Heart left ventricle (tissue), 16 donors: Measurements from ENCODE around the gene PIGT. TPM values are rescaled to one million over a fixed set of nuclear protein-coding genes. Genes with fewer than 3 reads are reported as not detected.
A peak's percentile ranks its signal among the peaks of the same experiment; 100 is the strongest.

ENCODE experiments used
- ATAC-seq, 4 donors: fragments of 200-7000 bp; cut with Tn5 transposase; one replicate each; pipeline ENCODE4 v1.9.1; 2020 to 2022; ENCODE audit warnings: moderate library complexity in 4 of 4, mild to moderate bottlenecking in 3 of 4, moderate number of reproducible peaks in 1 of 4
- DNase-seq, 5 donors: peaks; one replicate each; pipeline ENCODE4 v3.0.0-alpha.2; 2020
- H3K27ac ChIP-seq, 12 donors: fragments of 200-600 bp; sonication (generic) in 4 of 12; one replicate each; pipeline versions ENCODE4 v1.5.0 to v1.8.0; 2016 to 2022; ENCODE audit warnings: mild to moderate bottlenecking in 2 of 12
- H3K27me3 ChIP-seq, 9 donors: fragments of 200-600 bp; sonication (generic) in 2 of 9; one replicate each; pipeline versions ENCODE4 v1.5.1 to v1.8.0; 2016 to 2022; ENCODE audit warnings: mild to moderate bottlenecking in 3 of 9
- H3K36me3 ChIP-seq, 9 donors: fragments of 200-600 bp; sonication (generic) in 2 of 9; one replicate each; pipeline versions ENCODE4 v1.5.0 to v1.8.0; 2018 to 2022; ENCODE audit warnings: mild to moderate bottlenecking in 2 of 9
- H3K4me1 ChIP-seq, 12 donors: fragments of 200-600 bp; sonication (generic) in 4 of 12; one replicate each; pipeline versions ENCODE4 v1.5.0 to v1.8.0; 2016 to 2022; ENCODE audit warnings: mild to moderate bottlenecking in 3 of 12
- H3K4me3 ChIP-seq, 12 donors: fragments of 200-600 bp; sonication (generic) in 4 of 12; one replicate each; pipeline versions ENCODE4 v1.5.0 to v1.8.0; 2017 to 2022; ENCODE audit warnings: mild to moderate bottlenecking in 9 of 12, moderate library complexity in 4 of 12
- H3K9me3 ChIP-seq, 12 donors: fragments of 200-600 bp; sonication (generic) in 4 of 12; one replicate each; pipeline versions ENCODE4 v1.5.0 to v1.8.0; 2016 to 2022; ENCODE audit warnings: mild to moderate bottlenecking in 1 of 12
- CTCF ChIP-seq, 12 donors: fragments of 200-600 bp; sonication (generic) in 4 of 12; IDR thresholded peaks; one replicate each; pipeline versions ENCODE4 v1.5.0 to v1.8.0; 2018 to 2022; ENCODE audit warnings: antibody characterized with exemption in 12 of 12, mild to moderate bottlenecking in 5 of 12
- POLR2A ChIP-seq, 2 donors: fragments of 450-650 bp; IDR thresholded peaks; one replicate each; pipeline ENCODE4 v1.6.1; 2017; ENCODE audit warnings: antibody characterized with exemption in 2 of 2, mild to moderate bottlenecking in 2 of 2, moderate library complexity in 2 of 2
- WGBS, 4 donors: extraction: QIAGEN DNeasy Blood & Tissue Kit in 2 of 4; methylation state at CpG; one replicate each; pipeline versions ENCODE4 v1.1.5 to v1.1.7; 2013 to 2018; 5-methylcytosine and 5-hydroxymethylcytosine counted together
- intact Hi-C, 10 donors: fragments of 100-400 bp; cut with DNase I; formaldehyde crosslinking; loops; one replicate each; pipeline versions ENCODE4 v1.11.1 to v1.14.2; 2022
- polyA plus RNA-seq, 2 donors: library from polyadenylated mRNA; stranded (reverse); fragments of 200-250 nt; gene quantifications; one replicate each; pipeline ENCODE4 v1.2.3, GENCODE V29; 2013
- total RNA-seq, 9 donors: library from RNA; depleted of rRNA in 2 of 9; stranded (reverse); fragments of >200 nt in 2 of 9; fragmentation: NEBNext Ultra II Directional in 3 of 9; extraction: Animal tissue kit (Norgen Biotek cat#: 25700) in 3 of 9; gene quantifications; one replicate each; pipeline versions ENCODE4 v1.1.0 to v1.2.4, GENCODE V29; 2016 to 2023
- donor health status: ischemic (EF 13 %, LVEDD 7.1; RV severe dilation, severe dysfunction).
- donor health status: healthy with polysubstance abuse.
- donor health status: DM: no; HTN: yes; CAD: no.
- donor health status: DM: no; HTN: no; CAD: no.
- donor health status: ischemic (EF 25% LVEDD 6.9; RV normal size, moderate dysfunction).
- donor health status: ischemic (EF 25% LVEDD 5.7; RV mildly dilated, moderate dysfunction).
- donor health status: healthy.
- donor health status: DM: yes; HTN: yes; CAD: no.
- donor health status: ischemic (EF 35%, LVEDD 5.7; RV mildly dilated, moderate dysfunction).
- donor health status: nonischemic (EF 11% LVEDD 7.7; RV severe dilation, severe dysfunction).
- donor health status: DM: yes; HTN: yes; CAD: no.
- donor health status: PGD.
- donor health status: ischemic (EF 29% LVEDD 5.4; RV normal size, mild dysfunction).
- donor health status: nonischemic (EF 23%, LVEDD 6.1; RV moderate dilation, normal function).

Gene PIGT
- total and polyA plus RNA-seq, 11 donors = 106 to 224 (median 165) TPM

GRCh38 chr20:45395114-45395415 lies 20.9 kb upstream of the PIGT start:
- no peak overlapping the region for H3K27ac ChIP-seq
- TF ChIP-seq POLR2A (IDR thresholded peaks at IDR 0.05) (no peak), CTCF (IDR thresholded peaks at IDR 0.05) (no peak)
- no peak for DNase-seq
- intact Hi-C loops = no loop called here
- H3K36me3 ChIP-seq = no peaks in the 10 kb centered on the region
- no peak overlapping the region for H3K4me3 ChIP-seq
- ATAC-seq = peak in 1 of 4 donors; percentile 20
- peaks cover 0 to 7% (median 0%) of the 10 kb centered on the region in 12 donors for H3K9me3 ChIP-seq
- no peaks in the 10 kb centered on the region for H3K27me3 ChIP-seq
- no peaks in the 10 kb centered on the region for H3K4me1 ChIP-seq
- 82 to 93% (median 90%) methylated on average over 7 of the region's 7 CpGs for WGBS, 4 donors

- no peaks in the 10 kb centered on the region for H3K36me3 ChIP-seq
- ATAC-seq (no peak), DNase-seq (no peak)
- peaks cover 0 to 23% (median 3%) of the 10 kb centered on the region in 12 donors for H3K9me3 ChIP-seq
- H3K4me1 ChIP-seq = no peaks in the 10 kb centered on the region
- TF ChIP-seq POLR2A (IDR thresholded peaks at IDR 0.05) = no peak
- no peak for TF ChIP-seq CTCF (IDR thresholded peaks at IDR 0.05)
- no peaks in the 10 kb centered on the region for H3K27me3 ChIP-seq
- H3K4me3 ChIP-seq = no peak overlapping the region
- intact Hi-C loops = no loop called here
- WGBS, 4 donors = 94 to 100% (median 98%) methylated on average over 1 of the region's 1 CpG
- no peak overlapping the region for H3K27ac ChIP-seq
These were observed 16.9 kb upstream of the PIGT start for GRCh38 chr20:45399018-45399417.

- H3K27ac ChIP-seq = no peak overlapping the region
- 90 to 98% (median 96%) methylated on average over 6 of the region's 6 CpGs for WGBS, 4 donors
These were observed 15.5 kb upstream of the PIGT start for GRCh38 chr20:45400346-45401031.

GRCh38 chr20:45402946-45403345 lies 13.0 kb upstream of the PIGT start:
- H3K4me1 ChIP-seq = peaks cover 0 to 19% (median 3%) of the 10 kb centered on the region in 12 donors
- whole genome bisulfite sequencing, 4 donors = 97 to 100% (median 98%) methylated on average over 1 of the region's 1 CpG
- H3K27ac ChIP-seq = no peak overlapping the region
- no peak for ATAC-seq
- H3K36me3 ChIP-seq = no peaks in the 10 kb centered on the region
- peaks cover 0 to 23% (median 3%) of the 10 kb centered on the region in 12 donors for H3K9me3 ChIP-seq
- intact Hi-C loops = loop anchor here in 1 of 10 donors (2.0 kb wide), 1 partner anchor 24 kb away; the partner anchor contains the start of gene TP53TG5
- no peak overlapping the region for H3K4me3 ChIP-seq
- peaks cover 0 to 5% (median 0%) of the 10 kb centered on the region in 9 donors for H3K27me3 ChIP-seq
- no peak for TF ChIP-seq CTCF (IDR thresholded peaks at IDR 0.05)
- no peak for DNase-seq

More at GRCh38 chr20:45400346-45401031, 15.5 kb upstream of the PIGT start:
- no peaks in the 10 kb centered on the region for H3K27me3 ChIP-seq
- DNase-seq (no peak), ATAC-seq (no peak)
- no peaks in the 10 kb centered on the region for H3K36me3 ChIP-seq
- intact Hi-C loops = no loop called here
- TF ChIP-seq POLR2A (IDR thresholded peaks at IDR 0.05) (no peak), CTCF (IDR thresholded peaks at IDR 0.05) (no peak)
- H3K4me1 ChIP-seq = peaks cover 0 to 3% (median 0%) of the 10 kb centered on the region in 12 donors
- no peak overlapping the region for H3K4me3 ChIP-seq
- peaks cover 0 to 23% (median 3%) of the 10 kb centered on the region in 12 donors for H3K9me3 ChIP-seq
